PC-9 (cell line): ENCODE results near the gene KDM4B.

Experiments used
- CTCF ChIP-seq: fragments of 200-600 bp; sonication (generic); conservative IDR thresholded peaks from 2 replicates; pipeline ENCODE4 v1.6.1; 2017; ENCODE audit warnings: mixed run types, antibody characterized with exemption, mild to moderate bottlenecking, moderate library complexity
- EZH2 ChIP-seq: fragments of 200-600 bp; sonication (generic); IDR thresholded peaks from 2 replicates; pipeline ENCODE4 v1.8.0; 2017; ENCODE audit warnings: antibody characterized with exemption, low read depth

DNA sequence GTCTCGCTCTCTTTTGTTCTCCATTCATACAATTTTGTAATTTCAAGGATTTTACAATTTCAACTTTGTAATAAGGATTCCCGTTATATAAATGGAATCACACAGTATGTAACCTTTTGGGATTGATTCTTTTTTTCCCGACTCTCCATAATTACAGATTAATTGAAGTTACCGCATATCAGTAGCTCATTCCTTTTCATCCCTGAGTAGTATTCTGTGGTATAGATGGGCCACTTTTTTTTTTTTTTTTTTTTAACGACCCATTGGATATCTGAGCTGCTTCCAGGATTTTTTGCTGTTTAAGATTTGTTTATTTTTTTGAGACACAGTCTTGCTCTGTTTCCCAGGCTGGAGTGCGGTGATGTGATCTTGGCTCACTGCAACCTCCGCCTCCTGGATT lies 31.9 kb upstream of the KDM4B start:
- TF ChIP-seq CTCF (no peak), EZH2 (no peak)
